ENCODE data around the gene POU2F2.
A peak's percentile ranks its signal among the peaks of the same experiment; 100 is the strongest.
"Not testable (repeated sequence)": the region's sequence is repeated elsewhere in the genome, so short reads cannot be mapped to it uniquely, and the experiment has no call there.

The POU2F2 gene

GRCh38 chr19:42108527-42109389, 23.5 kb downstream of the POU2F2 start:
- peaks cover 8% of the 10 kb centered on the region for H3K4me1 ChIP-seq (ENCODE audit: control insufficient read depth, insufficient read depth, low read length)

GRCh38 chr19:42105368-42105767, 26.9 kb downstream of the POU2F2 start:
- Histone ChIP-seq H3K27me3 (ENCODE audit: control insufficient read depth, insufficient read depth, low read length) (no peaks in the 10 kb centered on the region), H3K9me3 (ENCODE audit: control insufficient read depth, insufficient read depth, low read length) (no peaks in the 10 kb centered on the region), H3K4me1 (ENCODE audit: control insufficient read depth, insufficient read depth, low read length) (peaks cover 4% of the 10 kb centered on the region), H3K9ac (ENCODE audit: low read depth, low read length) (no peak overlapping the region), H3K4me3 (ENCODE audit: low read depth, low read length) (no peak overlapping the region), H3K36me3 (ENCODE audit: control insufficient read depth, insufficient read depth, low read length) (no peaks in the 10 kb centered on the region)

More at GRCh38 chr19:42108527-42109389, 23.5 kb downstream of the POU2F2 start:
- no peak overlapping the region for H3K4me3 ChIP-seq (ENCODE audit: low read depth, low read length)
- no peaks in the 10 kb centered on the region for H3K36me3 ChIP-seq (ENCODE audit: control insufficient read depth, insufficient read depth, low read length)
- no peaks in the 10 kb centered on the region for H3K9me3 ChIP-seq (ENCODE audit: control insufficient read depth, insufficient read depth, low read length)
- no peak overlapping the region for H3K9ac ChIP-seq (ENCODE audit: low read depth, low read length)
- no peaks in the 10 kb centered on the region for H3K27me3 ChIP-seq (ENCODE audit: control insufficient read depth, insufficient read depth, low read length)

- Histone ChIP-seq H3K36me3 (ENCODE audit: control insufficient read depth, insufficient read depth, low read length) (no peaks in the 10 kb centered on the region), H3K9me3 (ENCODE audit: control insufficient read depth, insufficient read depth, low read length) (no peaks in the 10 kb centered on the region), H3K9ac (ENCODE audit: low read depth, low read length) (no peak overlapping the region), H3K27me3 (ENCODE audit: control insufficient read depth, insufficient read depth, low read length) (no peaks in the 10 kb centered on the region), H3K4me1 (ENCODE audit: control insufficient read depth, insufficient read depth, low read length) (peaks cover 3% of the 10 kb centered on the region), H3K4me3 (ENCODE audit: low read depth, low read length) (no peak overlapping the region)
These were observed 29.4 kb downstream of the POU2F2 start for GRCh38 chr19:42102877-42103276.

- H3K9me3 ChIP-seq (ENCODE audit: control insufficient read depth, insufficient read depth, low read length); H3K36me3 ChIP-seq (ENCODE audit: control insufficient read depth, insufficient read depth, low read length); H3K9ac ChIP-seq (ENCODE audit: low read depth, low read length); H3K4me3 ChIP-seq (ENCODE audit: low read depth, low read length); H3K27me3 ChIP-seq (ENCODE audit: control insufficient read depth, insufficient read depth, low read length); H3K4me1 ChIP-seq (ENCODE audit: control insufficient read depth, insufficient read depth, low read length): not testable (repeated sequence)
These were observed 32.0 kb downstream of the POU2F2 start for GRCh38 chr19:42100241-42100640.

- H3K4me3 ChIP-seq (ENCODE audit: low read depth, low read length): no peak overlapping the region
- H3K36me3 ChIP-seq (ENCODE audit: control insufficient read depth, insufficient read depth, low read length): no peaks in the 10 kb centered on the region
- H3K9me3 ChIP-seq (ENCODE audit: control insufficient read depth, insufficient read depth, low read length): no peaks in the 10 kb centered on the region
- no peak overlapping the region for H3K9ac ChIP-seq (ENCODE audit: low read depth, low read length)
- peaks cover 3% of the 10 kb centered on the region for H3K4me1 ChIP-seq (ENCODE audit: control insufficient read depth, insufficient read depth, low read length)
- H3K27me3 ChIP-seq (ENCODE audit: control insufficient read depth, insufficient read depth, low read length): no peaks in the 10 kb centered on the region
These were observed 32.8 kb downstream of the POU2F2 start for GRCh38 chr19:42099336-42099925.

GRCh38 chr19:42098781-42099180, 33.5 kb downstream of the POU2F2 start:
- H3K36me3 ChIP-seq (ENCODE audit: control insufficient read depth, insufficient read depth, low read length): no peaks in the 10 kb centered on the region
- peaks cover 3% of the 10 kb centered on the region for H3K4me1 ChIP-seq (ENCODE audit: control insufficient read depth, insufficient read depth, low read length)
- no peak overlapping the region for H3K9ac ChIP-seq (ENCODE audit: low read depth, low read length)
- H3K9me3 ChIP-seq (ENCODE audit: control insufficient read depth, insufficient read depth, low read length): no peaks in the 10 kb centered on the region
- no peak overlapping the region for H3K4me3 ChIP-seq (ENCODE audit: low read depth, low read length)
- H3K27me3 ChIP-seq (ENCODE audit: control insufficient read depth, insufficient read depth, low read length): no peaks in the 10 kb centered on the region

GRCh38 chr19:42097461-42097860, 34.8 kb downstream of the POU2F2 start:
- Histone ChIP-seq H3K27me3 (ENCODE audit: control insufficient read depth, insufficient read depth, low read length) (no peaks in the 10 kb centered on the region), H3K4me3 (ENCODE audit: low read depth, low read length) (no peak overlapping the region), H3K36me3 (ENCODE audit: control insufficient read depth, insufficient read depth, low read length) (no peaks in the 10 kb centered on the region), H3K9ac (ENCODE audit: low read depth, low read length) (no peak overlapping the region), H3K4me1 (ENCODE audit: control insufficient read depth, insufficient read depth, low read length) (peaks cover 3% of the 10 kb centered on the region), H3K9me3 (ENCODE audit: control insufficient read depth, insufficient read depth, low read length) (no peaks in the 10 kb centered on the region)

GRCh38 chr19:42096255-42096837, 35.9 kb downstream of the POU2F2 start:
- Histone ChIP-seq H3K27me3 (ENCODE audit: control insufficient read depth, insufficient read depth, low read length) (no peaks in the 10 kb centered on the region), H3K36me3 (ENCODE audit: control insufficient read depth, insufficient read depth, low read length) (no peaks in the 10 kb centered on the region), H3K9me3 (ENCODE audit: control insufficient read depth, insufficient read depth, low read length) (no peaks in the 10 kb centered on the region), H3K4me3 (ENCODE audit: low read depth, low read length) (peak overlapping the region; percentile 55), H3K9ac (ENCODE audit: low read depth, low read length) (no peak overlapping the region), H3K4me1 (ENCODE audit: control insufficient read depth, insufficient read depth, low read length) (peaks cover 3% of the 10 kb centered on the region)

GRCh38 chr19:42095814-42096230, 36.4 kb downstream of the POU2F2 start:
- H3K27me3 ChIP-seq (ENCODE audit: control insufficient read depth, insufficient read depth, low read length): no peaks in the 10 kb centered on the region
- peak overlapping the region; percentile 47 for H3K9ac ChIP-seq (ENCODE audit: low read depth, low read length)
- peaks cover 3% of the 10 kb centered on the region for H3K4me1 ChIP-seq (ENCODE audit: control insufficient read depth, insufficient read depth, low read length)
- H3K4me3 ChIP-seq (ENCODE audit: low read depth, low read length): peak overlapping the region; percentile 55
- H3K36me3 ChIP-seq (ENCODE audit: control insufficient read depth, insufficient read depth, low read length): no peaks in the 10 kb centered on the region
- no peaks in the 10 kb centered on the region for H3K9me3 ChIP-seq (ENCODE audit: control insufficient read depth, insufficient read depth, low read length)

- Histone ChIP-seq H3K4me1 (ENCODE audit: control insufficient read depth, insufficient read depth, low read length) (peaks cover 3% of the 10 kb centered on the region), H3K9me3 (ENCODE audit: control insufficient read depth, insufficient read depth, low read length) (no peaks in the 10 kb centered on the region), H3K27me3 (ENCODE audit: control insufficient read depth, insufficient read depth, low read length) (no peaks in the 10 kb centered on the region), H3K36me3 (ENCODE audit: control insufficient read depth, insufficient read depth, low read length) (no peaks in the 10 kb centered on the region), H3K9ac (ENCODE audit: low read depth, low read length) (peak overlapping the region; percentile 47), H3K4me3 (ENCODE audit: low read depth, low read length) (peak overlapping the region; percentile 55)
These were observed 37.0 kb downstream of the POU2F2 start for GRCh38 chr19:42095142-42095813.

- H3K9me3 ChIP-seq (ENCODE audit: control insufficient read depth, insufficient read depth, low read length): no peaks in the 10 kb centered on the region
- no peaks in the 10 kb centered on the region for H3K4me1 ChIP-seq (ENCODE audit: control insufficient read depth, insufficient read depth, low read length)
- no peak overlapping the region for H3K4me3 ChIP-seq (ENCODE audit: low read depth, low read length)
- H3K9ac ChIP-seq (ENCODE audit: low read depth, low read length): no peak overlapping the region
- no peaks in the 10 kb centered on the region for H3K27me3 ChIP-seq (ENCODE audit: control insufficient read depth, insufficient read depth, low read length)
- no peaks in the 10 kb centered on the region for H3K36me3 ChIP-seq (ENCODE audit: control insufficient read depth, insufficient read depth, low read length)
These were observed 38.3 kb downstream of the POU2F2 start for GRCh38 chr19:42093926-42094325.
